Kidney (tissue), 14 donors: Measurements from ENCODE around the gene MFRP. TPM values are rescaled to one million over a fixed set of nuclear protein-coding genes. Genes with fewer than 3 reads are reported as not detected.
A peak's percentile ranks its signal among the peaks of the same experiment; 100 is the strongest.

Experiments
- DNase-seq, 5 donors: peaks; one replicate each; pipeline ENCODE4 v3.0.0-alpha.2; 2013 to 2020
- FAIRE-seq: peaks from 2 replicates; lab custom pipeline; 2012; peaks lifted over from hg19 to GRCh38; lab: Jason Lieb, UNC
- H3K27ac ChIP-seq, 2 donors: one replicate each; pipeline ENCODE4 v1.7.0; 2013; ENCODE audit warnings: low read depth in 2 of 2, low read length in 2 of 2, inconsistent platforms in 1 of 2
- H3K27me3 ChIP-seq: one replicate; pipeline ENCODE4 v1.7.1; 2013; ENCODE audit warnings: low read length, inconsistent platforms; ENCODE audit not compliant: control insufficient read depth, insufficient read depth
- H3K36me3 ChIP-seq, 3 donors: one replicate each; pipeline versions ENCODE4 v1.7.0 to v1.7.1; 2013; ENCODE audit warnings: low read length in 3 of 3, control low read depth in 1 of 3, inconsistent platforms in 1 of 3; ENCODE audit not compliant: insufficient read depth in 3 of 3, control insufficient read depth in 2 of 3
- H3K4me1 ChIP-seq, 3 donors: one replicate each; pipeline versions ENCODE4 v1.7.0 to v1.7.1; 2013; ENCODE audit warnings: low read length in 3 of 3, inconsistent platforms in 1 of 3, low read depth in 1 of 3; ENCODE audit not compliant: control insufficient read depth in 2 of 3, insufficient read depth in 2 of 3
- H3K4me3 ChIP-seq, 3 donors: one replicate each; pipeline versions ENCODE4 v1.7.0 to v1.8.1; 2013; ENCODE audit warnings: low read length in 3 of 3, control low read depth in 1 of 3, inconsistent platforms in 1 of 3
- H3K9ac ChIP-seq, 3 donors: one replicate each; pipeline versions ENCODE4 v1.7.0 to v1.7.1; 2013; ENCODE audit warnings: low read length in 3 of 3, control low read depth in 1 of 3, inconsistent platforms in 1 of 3
- H3K9me3 ChIP-seq, 3 donors: one replicate each; pipeline versions ENCODE4 v1.7.0 to v1.7.1; 2013; ENCODE audit warnings: low read length in 3 of 3, control low read depth in 1 of 3, inconsistent platforms in 1 of 3; ENCODE audit not compliant: control insufficient read depth in 2 of 3, insufficient read depth in 1 of 3
- CTCF ChIP-seq: IDR thresholded peaks from 3 replicates; pipeline ENCODE4 v1.5.1; 2012; ENCODE audit warnings: mild to moderate bottlenecking, moderate library complexity, borderline replicate concordance; ENCODE audit not compliant: insufficient read depth; ENCODE audit errors: extremely low read depth
- intact Hi-C: fragments of 100-400 bp; cut with DNase I; formaldehyde crosslinking; loops from one replicate; pipeline ENCODE4 v1.11.1; 2022
- polyA plus RNA-seq: library from polyadenylated mRNA; stranded (reverse); fragments of 350-450 nt; fragmentation: Illumina TruSeq; extraction: RNeasy Lipid Tissue Mini Kit (QIAGEN cat#74804); gene quantifications from one replicate; pipeline ENCODE4 v1.2.3, GENCODE V29; 2014; ENCODE audit warnings: low read depth, low replicate concordance; ENCODE audit not compliant: insufficient read depth
- total RNA-seq: library from RNA; stranded (reverse); fragmentation: NEBNext Ultra II Directional; extraction: Animal tissue kit (Norgen Biotek cat#: 25700); gene quantifications from one replicate; pipeline ENCODE4 v1.2.1, GENCODE V29; 2021
- donor health status: control.
- donor health status: control.
- donor health status: control.
- donor health status: control.
- donor health status: control.
- donor health status: DM: yes; HTN: yes; CAD: no.
- donor health status: Normal renal cell carcinoma (clear cell type).

The MFRP gene
- total and polyA plus RNA-seq, 2 donors from 2014 or later = not detected

GRCh38 chr11:119361056-119361787, 14.7 kb upstream of the MFRP start:
- peaks cover 0 to 33% (median 19%) of the 10 kb centered on the region in 3 donors for H3K36me3 ChIP-seq
- DNase-seq (peak; percentile 86 to 94 (median 88)), FAIRE-seq (no peak)
- H3K27me3 ChIP-seq = no peaks in the 10 kb centered on the region
- no peak for TF ChIP-seq CTCF
- H3K9me3 ChIP-seq = no peaks in the 10 kb centered on the region
- H3K9ac ChIP-seq = peak overlapping the region in 2 of 3 donors; percentile 6 to 92
- H3K4me1 ChIP-seq = peaks cover 0 to 39% (median 14%) of the 10 kb centered on the region in 3 donors
- intact Hi-C loops = no loop called here
- H3K4me3 ChIP-seq = peak overlapping the region in 2 of 3 donors; percentile 81 to 87
- H3K27ac ChIP-seq = peak overlapping the region; percentile 93 to 95

GRCh38 chr11:119359365-119360214, 13.1 kb upstream of the MFRP start:
- DNase-seq = peak in 1 of 5 donors; percentile 61
- H3K27ac ChIP-seq = peak overlapping the region in 1 of 2 donors; percentile 37
- no peak for FAIRE-seq
- H3K4me1 ChIP-seq = peaks cover 0 to 32% (median 6%) of the 10 kb centered on the region in 3 donors
- peaks cover 0 to 33% (median 19%) of the 10 kb centered on the region in 3 donors for H3K36me3 ChIP-seq
- intact Hi-C loops = no loop called here
- H3K9me3 ChIP-seq = no peaks in the 10 kb centered on the region
- H3K4me3 ChIP-seq = peak overlapping the region in 1 of 3 donors; percentile 1
- TF ChIP-seq CTCF = no peak
- H3K27me3 ChIP-seq = no peaks in the 10 kb centered on the region
- H3K9ac ChIP-seq = peak overlapping the region in 2 of 3 donors; percentile 9 to 16

GRCh38 chr11:119357074-119357473, 10.6 kb upstream of the MFRP start:
- TF ChIP-seq CTCF = no peak
- intact Hi-C loops = no loop called here
- DNase-seq (peak in 1 of 5 donors; percentile 65), FAIRE-seq (no peak)
- Histone ChIP-seq H3K9me3 (no peaks in the 10 kb centered on the region), H3K27me3 (no peaks in the 10 kb centered on the region), H3K4me1 (peaks cover 0 to 21% (median 8%) of the 10 kb centered on the region in 3 donors), H3K36me3 (peaks cover 0 to 29% (median 18%) of the 10 kb centered on the region in 3 donors), H3K27ac (peak overlapping the region in 1 of 2 donors; percentile 48), H3K4me3 (no peak overlapping the region), H3K9ac (peak overlapping the region in 1 of 3 donors; percentile 7)
